GM18858 (cell line): ENCODE results near the gene GTF2H2C.
"Not testable (repeated sequence)": the region's sequence is repeated elsewhere in the genome, so short reads cannot be mapped to it uniquely, and the experiment has no call there.

Experiments
- ATAC-seq: cut with Tn5 transposase; IDR thresholded peaks from one replicate; pipeline ENCODE4 v1.9.1; 2021; ENCODE audit not compliant: unreplicated experiment

Gene GTF2H2C

DNA sequence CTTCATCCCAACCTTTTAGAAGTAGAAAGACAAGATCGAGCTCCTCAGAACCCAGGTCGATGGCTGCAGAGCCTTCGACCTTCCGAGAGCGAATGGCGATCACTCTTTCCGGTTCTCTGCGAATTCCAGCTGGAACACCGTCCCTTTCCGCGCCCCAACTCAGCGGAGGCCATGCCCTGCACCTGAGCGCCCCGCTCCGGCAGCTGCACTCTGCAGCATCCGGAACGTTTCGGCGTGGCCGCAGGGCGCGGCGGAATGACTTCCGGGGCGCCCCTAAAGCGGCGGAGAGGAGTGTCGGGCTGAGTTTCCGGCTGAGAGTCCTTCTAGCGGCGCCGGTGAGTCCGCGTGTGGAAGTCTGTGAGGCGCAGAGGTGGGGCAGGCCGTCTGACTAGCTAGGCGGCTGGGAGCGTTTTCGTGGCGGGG is at the start of gene GTF2H2C:
Gene GTF2H2C, plus strand, starts transcription at position 284 of the 423 bp plus-strand sequence. CDS start 4,942 bp downstream, outside the sequence.
- peak; percentile 92 for ATAC-seq

- no peak for ATAC-seq
Observed at GRCh38 chr5:69510694-69511093, 49.3 kb upstream of the GTF2H2C start.

DNA sequence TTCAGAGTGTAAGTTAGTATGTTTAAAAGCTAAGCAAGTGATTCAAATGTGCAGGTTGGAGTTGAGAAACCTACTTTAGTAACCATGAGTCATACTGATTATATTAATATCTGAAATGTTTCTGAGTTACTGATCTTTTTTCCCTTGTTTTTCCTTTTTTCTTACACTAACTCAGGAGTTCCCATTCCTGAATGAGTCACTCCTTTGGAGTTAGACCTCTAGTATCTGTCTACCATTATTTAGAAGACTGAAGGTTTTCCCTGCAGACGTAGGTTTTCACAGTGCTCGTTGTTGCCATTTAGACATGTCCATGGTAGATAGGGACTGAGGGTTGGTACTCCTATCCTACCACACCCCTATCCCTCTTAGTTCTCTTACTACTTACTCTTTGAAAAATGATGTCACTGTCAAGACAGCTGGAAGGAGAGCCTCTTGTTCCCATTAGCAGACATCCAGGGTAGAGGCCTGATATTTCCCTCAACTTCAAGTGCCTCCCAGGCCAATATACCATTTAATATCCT is 47.2 kb upstream of the GTF2H2C start:
- ATAC-seq = no peak

DNA sequence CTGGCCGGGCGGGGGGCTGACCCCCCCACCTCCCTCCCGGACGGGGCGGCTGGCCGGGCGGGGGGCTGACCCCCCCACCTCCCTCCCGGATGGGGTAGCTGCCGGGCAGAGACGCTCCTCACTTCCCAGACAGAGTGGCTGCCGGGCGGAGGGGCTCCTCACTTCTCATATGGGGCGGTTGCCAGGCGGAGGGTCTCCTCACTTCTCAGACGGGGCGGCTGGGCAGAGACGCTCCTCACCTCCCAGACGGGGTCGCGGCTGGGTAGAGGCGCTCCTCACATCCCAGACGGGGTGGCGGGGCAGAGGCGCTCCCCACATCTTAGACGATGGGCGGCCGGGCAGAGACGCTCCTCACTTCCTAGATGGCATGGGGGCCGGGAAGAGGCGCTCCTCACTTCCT is 44.4 kb upstream of the GTF2H2C start:
- ATAC-seq = not testable (repeated sequence)

DNA sequence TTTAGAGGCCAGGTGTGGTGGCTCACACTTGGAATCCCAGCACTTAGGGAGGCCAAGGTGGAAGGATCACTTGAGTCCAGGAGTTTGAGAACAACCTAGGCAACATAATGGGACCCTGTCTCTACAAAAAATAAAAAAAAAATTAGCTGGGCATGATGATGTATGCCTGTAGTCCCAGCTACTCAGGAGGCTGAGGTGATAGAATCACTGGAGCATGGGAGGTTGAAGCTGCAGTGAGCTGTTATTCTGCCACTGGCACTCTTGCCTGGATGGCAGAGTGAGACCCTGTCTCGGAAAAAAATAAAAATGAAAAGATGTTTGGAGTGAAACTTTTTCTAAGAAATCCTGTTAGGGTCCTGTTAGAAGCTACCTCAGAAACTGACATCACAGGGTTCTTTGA is 43.2 kb upstream of the GTF2H2C start:
- ATAC-seq = no peak

DNA sequence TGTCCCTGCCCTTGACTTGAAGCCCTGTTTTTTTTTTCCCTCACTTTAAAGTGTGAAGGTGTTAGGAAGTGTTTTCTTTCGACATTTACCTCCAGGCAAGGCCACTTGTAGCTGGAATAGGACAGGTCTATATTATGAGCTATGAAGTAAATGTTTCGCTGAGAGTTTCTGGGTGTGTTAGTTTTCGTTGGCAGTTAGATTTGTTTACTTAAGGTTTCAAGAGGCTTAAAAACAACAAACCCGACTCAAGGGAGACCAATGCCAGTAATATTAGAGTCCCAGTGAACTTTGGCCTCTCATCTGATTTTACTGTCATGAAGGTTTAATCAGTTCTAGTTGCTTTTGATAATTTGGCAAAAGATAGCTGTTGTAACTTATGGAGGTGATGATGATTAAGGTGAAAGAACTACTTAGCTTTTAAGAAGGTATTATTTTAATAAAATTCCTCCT is 42.2 kb upstream of the GTF2H2C start:
- no peak for ATAC-seq

GRCh38 chr5:69519285-69519684 is 40.7 kb upstream of the GTF2H2C start:
- no peak for ATAC-seq

DNA sequence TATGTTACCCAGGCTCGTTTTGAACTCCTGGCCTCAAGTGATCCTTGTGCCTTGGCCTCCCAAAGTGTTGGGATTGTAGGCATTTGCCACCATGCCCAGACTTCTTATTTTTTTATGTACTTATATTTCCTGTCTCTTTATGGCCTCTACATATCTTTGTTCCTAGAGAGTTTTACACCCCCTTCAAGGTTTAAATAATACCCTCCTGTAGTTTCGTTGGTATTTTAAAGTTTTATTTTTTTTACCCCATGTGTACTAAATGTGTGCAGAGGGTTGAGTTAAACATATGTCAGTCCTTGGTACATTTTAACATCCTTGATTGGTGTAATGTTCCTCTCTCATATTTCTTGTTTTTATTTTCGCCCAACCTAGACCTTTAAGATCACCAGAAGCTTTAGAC is 38.0 kb upstream of the GTF2H2C start:
- no peak for ATAC-seq

- ATAC-seq = no peak
Observed at GRCh38 chr5:69525490-69525889, 34.5 kb upstream of the GTF2H2C start.

DNA sequence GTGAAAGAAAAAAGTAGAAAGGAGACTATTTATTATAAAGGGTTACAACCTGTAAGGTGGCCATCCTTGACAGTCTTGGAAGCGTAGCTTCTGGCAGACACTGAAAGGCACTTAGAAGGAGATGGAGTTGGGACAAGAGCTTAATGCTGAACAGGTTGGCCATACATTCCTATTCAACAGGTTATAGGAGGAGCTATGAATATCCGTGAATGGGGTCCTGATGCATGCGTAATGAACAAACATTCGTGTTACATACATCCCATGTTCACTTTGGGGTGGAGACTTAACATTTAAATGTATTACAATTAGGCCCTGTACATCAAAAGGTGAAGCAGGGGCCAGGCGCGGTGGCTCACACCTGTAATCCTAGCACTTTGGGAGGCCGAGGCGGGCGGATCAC is 33.3 kb upstream of the GTF2H2C start:
- no peak for ATAC-seq

DNA sequence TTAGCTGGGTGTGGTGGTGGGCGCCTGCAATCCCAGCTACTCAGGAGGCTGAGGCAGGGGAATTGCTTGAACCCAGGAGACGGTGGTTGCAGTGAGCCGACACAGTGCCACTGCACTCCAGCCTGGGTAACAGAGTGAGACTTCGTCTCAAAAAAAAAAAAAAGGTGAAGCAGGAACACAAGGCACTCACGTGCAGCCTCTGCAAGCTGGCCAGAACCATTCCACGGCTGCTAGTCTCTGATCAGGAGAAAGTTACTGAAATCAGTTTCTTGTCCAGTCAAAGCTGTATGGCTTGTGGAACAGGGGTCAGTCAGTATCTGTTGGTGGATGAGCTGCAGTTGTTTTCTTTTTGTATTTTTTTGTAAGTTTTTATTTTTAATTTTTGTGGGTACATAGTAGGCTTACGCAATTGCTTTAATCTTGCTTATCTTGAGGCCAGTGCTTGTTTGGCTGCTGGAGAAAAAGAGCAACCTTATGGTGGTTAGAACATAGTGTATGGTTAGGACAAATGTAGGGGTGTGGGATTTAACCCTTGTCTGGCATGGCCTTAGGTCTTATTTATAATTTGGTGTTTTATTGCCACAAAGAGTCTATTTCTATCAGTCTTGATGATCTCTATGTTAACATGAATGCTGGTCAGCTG is 32.7 kb upstream of the GTF2H2C start:
- ATAC-seq = no peak

GRCh38 chr5:69528035-69528434 is 32.0 kb upstream of the GTF2H2C start:
- no peak for ATAC-seq

DNA sequence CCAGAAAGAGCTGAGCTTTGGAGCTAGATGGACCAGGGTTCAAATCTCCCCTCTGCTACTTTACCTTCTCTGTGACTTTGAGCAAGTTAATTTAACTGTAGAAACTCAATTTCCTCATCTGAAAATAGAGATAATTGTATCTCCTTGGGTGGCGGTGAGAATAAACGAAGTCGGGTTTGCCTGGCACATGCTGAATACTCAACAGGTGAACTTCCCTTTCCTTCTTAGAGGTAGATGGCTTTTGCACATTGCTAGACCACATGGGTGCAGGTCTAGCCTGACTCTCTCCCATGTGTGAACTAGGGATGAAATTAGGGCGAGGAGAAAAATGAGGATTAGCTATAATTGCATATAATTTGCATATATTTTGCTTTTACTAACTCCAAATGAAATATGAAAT is 31.4 kb upstream of the GTF2H2C start:
- ATAC-seq = no peak

GRCh38 chr5:69530561-69531405 is 29.2 kb upstream of the GTF2H2C start:
- ATAC-seq = no peak

GRCh38 chr5:69531406-69531801 is 28.6 kb upstream of the GTF2H2C start:
- ATAC-seq = no peak

- ATAC-seq = not testable (repeated sequence)
Observed at GRCh38 chr5:69537911-69538310, 22.1 kb upstream of the GTF2H2C start.

DNA sequence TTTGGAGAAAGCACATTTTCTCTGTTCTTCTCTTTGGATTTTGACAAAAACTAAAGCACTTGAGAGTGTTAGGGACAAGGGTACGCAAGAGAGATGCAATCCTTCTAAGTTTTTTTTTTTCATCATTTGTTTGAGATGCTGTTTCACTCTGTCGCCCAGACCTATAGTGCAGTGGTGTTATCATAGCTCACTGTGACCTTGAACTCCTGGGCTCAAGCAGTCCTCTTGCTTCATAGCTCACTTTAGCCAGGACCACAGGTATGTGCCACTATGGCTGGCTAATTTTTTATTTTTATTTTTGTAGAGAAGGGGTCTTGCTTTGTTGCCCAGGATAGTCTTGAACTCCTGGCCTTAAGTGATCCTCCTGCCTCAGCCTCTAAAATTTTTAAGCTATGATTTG is 21.3 kb upstream of the GTF2H2C start:
- ATAC-seq = not testable (repeated sequence)

- not testable (repeated sequence) for ATAC-seq
Observed at GRCh38 chr5:69541347-69541746, 18.6 kb upstream of the GTF2H2C start.

DNA sequence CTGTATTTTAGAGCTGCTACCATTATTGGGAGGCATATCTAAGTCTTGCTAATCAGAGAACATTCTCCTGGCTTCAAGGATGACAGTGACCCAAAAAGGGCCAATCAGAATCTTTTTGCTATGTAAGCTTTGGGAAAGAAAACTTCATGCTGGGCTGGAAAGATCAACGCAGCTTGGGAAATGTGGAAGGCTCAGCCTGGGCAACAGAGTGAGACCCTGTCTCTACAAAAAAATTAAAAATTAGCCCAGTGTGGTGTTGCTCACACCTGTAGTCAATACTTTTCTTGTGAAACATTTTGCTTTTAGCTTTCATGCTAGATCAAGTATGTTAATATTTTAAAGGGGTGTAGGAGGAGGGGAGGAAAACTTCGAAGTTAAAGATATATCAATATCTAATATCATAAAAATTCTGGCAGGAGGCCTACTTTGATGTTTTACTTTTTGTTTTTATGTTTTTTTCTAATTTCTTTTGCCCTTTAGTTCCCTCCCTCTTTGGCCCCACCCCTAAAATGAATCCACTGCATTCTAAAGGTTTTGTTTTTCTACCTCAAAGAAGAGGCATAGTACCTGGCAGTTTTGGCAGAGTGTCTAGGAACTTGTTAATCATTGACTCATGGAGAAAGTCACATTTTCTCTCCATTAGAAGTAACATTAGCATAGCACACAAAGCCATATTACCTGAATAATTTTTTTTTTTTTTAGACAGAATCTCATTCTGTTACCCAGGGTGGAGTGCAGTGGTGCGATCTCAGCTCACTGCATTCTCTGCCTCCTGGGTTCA is 17.0 kb upstream of the GTF2H2C start:
- not testable (repeated sequence) for ATAC-seq

- not testable (repeated sequence) for ATAC-seq
Observed at GRCh38 chr5:69544602-69545001, 15.4 kb upstream of the GTF2H2C start.
